ENCODE data around the gene PRSS22.

Gene PRSS22

DNA sequence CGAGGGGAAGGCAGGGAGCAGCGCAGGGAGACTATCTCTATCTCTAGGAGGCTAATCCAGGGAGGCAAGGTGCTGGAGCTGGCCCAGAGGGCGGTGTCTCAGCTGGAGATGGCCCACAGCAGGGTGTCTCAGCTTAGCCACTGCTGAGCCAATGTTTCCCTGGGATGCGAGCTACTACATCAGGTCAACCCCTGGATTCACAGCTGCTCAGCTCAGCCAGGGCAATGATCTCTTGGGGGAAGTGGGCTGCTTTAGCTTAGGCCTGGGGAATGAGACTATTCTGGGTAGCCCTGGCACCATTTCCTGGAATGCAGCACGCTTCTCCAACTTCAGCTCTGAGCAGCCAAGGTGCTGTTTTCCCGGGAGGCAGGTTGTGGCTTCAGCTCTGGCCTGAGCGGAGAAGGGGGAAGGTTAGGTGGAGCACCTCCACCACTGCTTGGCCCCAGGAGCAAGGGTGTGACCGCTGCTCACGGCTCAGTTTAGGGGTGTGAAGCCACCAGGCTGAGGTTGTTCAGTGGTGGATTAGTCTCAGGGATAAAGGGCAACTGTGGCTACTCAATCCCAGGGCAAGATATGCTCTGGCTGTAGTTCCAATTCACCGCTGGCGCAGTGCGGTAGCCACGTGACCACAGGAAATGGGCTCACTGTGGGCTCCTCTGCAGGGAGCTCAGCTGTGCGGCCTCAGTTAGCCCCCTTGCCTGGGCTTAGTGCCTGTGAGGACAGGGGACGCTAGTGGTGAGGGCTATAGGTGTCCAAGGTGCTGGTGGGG, 46.1 kb downstream of the PRSS22 start:
- DNase-seq = no peak

- no peak for DNase-seq
Measured at GRCh38 chr16:2810651-2811050, 47.3 kb downstream of the PRSS22 start.

DNA sequence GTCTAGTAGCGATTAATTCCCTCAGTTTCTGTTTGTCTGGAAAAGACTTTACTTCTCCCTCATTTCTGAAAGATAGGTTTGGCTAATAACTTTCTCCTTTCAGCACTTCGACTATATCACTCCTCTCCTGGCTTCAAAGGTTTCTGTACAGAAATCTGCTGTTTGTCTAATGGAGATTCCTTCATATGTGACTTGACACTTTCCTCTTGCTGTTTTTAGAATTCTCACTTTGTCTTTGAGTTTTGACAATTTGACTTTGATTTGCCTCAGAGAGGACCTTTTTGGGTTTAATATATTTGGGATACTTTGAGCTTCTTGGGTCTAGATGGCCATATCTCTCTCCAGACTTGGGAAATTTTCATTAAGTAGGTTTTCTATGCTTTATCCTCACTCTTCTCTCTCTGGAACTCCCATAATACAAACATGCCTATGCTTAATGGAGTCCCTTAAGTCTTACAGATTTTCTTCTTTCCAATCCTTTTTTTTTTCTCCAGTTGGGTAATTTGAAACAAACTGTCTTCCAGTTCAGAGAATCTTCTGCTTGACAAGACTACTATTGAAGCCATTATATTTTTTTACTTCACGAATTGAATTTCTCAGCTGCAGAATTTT, 48.7 kb downstream of the PRSS22 start:
- DNase-seq = no peak

DNA sequence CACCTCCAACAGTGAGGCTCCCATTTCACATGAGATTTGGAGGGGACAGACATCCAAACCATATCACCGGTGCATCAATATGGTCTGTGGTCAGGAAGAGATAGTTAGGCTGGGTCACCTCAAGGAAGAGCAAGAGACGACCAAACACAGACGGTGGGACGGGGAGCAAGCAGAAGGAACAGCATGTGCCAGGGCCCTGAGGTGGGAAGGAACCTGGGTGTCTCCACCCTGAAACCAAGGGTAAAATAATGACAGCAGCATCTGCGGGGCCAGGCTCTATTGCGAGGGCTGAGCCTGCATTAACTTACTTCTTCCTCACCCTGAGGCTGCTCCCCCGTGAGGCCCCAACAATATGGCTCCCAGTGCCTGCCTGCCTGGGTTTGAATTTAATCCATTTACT, 49.8 kb downstream of the PRSS22 start:
- DNase-seq = no peak

DNA sequence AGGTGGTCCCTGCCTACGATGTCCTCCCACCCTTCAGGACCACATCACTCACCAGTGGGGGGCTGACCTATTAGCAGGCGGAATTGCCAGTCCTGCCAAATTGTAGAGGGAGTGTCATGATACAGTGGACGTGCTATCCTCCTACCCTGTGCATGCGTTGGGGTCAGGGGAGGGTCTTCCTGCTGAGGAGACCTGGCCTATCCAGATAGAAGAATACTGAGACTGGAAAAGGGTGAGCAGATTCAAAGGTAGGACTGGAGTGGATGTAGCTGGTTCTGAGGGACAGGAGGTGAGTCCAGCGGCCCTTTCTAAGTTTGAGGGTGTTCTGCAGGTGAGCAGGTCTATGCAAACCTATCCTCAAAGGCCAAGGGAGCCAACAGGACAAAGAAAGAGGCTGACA, 51.7 kb downstream of the PRSS22 start:
- no peak for DNase-seq

DNA sequence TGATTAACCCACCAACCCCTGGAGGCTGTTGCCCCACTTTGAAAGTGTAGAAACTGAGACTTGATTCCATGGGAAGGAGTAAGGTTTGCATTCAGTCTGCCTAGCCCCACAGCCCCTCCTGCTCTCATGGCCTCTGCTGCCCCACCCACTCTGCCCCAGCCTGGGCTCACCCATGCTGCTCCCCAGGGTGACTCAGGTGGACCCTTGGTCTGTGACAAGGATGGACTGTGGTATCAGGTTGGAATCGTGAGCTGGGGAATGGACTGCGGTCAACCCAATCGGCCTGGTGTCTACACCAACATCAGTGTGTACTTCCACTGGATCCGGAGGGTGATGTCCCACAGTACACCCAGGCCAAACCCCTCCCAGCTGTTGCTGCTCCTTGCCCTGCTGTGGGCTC, 53.2 kb downstream of the PRSS22 start:
- DNase-seq = no peak

GRCh38 chr16:2803545-2804195, 54.3 kb downstream of the PRSS22 start:
- DNase-seq = no peak
